Measurements from ENCODE around the gene GALNT9.
"Not testable (repeated sequence)": the region's sequence is repeated elsewhere in the genome, so short reads cannot be mapped to it uniquely, and the experiment has no call there.

GALNT9 gene

DNA sequence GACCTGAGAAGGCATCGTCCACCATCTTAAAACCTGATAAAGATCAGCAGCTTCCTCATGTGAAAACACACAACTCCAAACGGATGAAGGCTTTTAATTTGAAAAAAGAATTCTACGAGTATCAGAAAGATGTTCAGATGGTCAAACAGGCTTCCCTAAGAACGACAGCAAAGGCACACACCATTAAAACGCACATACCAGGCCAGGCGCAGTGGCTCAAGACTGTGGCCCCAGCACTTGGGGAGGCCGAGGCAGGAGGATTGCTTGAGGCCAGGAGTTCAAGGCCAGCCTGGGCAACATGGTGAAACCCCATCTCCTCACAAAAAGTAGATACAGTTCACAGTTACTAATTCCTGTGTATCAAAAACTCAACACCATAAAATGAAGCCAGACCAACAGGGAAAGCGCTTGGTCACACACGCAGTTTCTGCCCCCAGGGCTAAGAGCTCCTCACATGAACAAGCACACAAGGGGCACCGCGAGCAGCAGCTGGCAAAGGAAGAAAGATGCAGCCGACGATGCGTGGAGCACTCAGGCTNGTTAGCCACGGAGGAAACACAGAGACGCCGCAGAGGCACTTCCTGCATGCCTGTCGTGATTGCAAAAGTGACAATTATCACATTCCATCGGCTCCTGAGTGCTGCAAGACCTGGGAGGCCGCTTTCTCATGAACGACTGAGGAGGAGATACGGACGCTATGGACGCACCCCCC is 107.1 kb downstream of the GALNT9 start:
- Histone ChIP-seq H3K4me1 (ENCODE audit: insufficient read depth, low read length) (no peaks in the 10 kb centered on the region), H2AFZ (ENCODE audit: low read depth, low read length) (no peak overlapping the region), H3K27me3 (ENCODE audit: insufficient read depth, low read length) (no peaks in the 10 kb centered on the region), H3K4me3 (ENCODE audit: low read length) (no peak overlapping the region), H3K36me3 (ENCODE audit: insufficient read depth, low read length) (no peaks in the 10 kb centered on the region), H3K9me3 (ENCODE audit: low read length) (no peaks in the 10 kb centered on the region)

DNA sequence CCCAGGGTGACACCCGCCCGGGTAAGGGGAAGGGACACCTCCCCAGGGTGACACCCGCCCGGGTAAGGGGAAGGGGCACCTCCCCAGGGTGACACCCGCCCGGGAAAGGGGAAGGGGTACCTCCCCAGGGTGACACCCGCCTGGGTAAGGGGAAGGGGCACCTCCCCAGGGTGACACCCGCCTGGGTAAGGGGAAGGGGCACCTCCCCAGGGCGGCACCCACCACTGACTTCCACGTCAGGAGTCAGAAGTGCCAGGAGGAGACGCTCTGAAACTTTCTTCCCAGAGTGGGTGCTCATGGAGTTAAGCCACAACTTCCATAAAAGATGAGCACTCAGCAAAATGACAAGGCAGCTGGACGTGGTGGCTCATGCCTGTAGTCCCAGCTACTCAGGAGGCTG is 109.6 kb downstream of the GALNT9 start:
- not testable (repeated sequence) for H2AFZ ChIP-seq (ENCODE audit: low read depth, low read length); H3K9me3 ChIP-seq (ENCODE audit: low read length); H3K4me3 ChIP-seq (ENCODE audit: low read length); H3K27me3 ChIP-seq (ENCODE audit: insufficient read depth, low read length); H3K4me1 ChIP-seq (ENCODE audit: insufficient read depth, low read length); H3K36me3 ChIP-seq (ENCODE audit: insufficient read depth, low read length)

DNA sequence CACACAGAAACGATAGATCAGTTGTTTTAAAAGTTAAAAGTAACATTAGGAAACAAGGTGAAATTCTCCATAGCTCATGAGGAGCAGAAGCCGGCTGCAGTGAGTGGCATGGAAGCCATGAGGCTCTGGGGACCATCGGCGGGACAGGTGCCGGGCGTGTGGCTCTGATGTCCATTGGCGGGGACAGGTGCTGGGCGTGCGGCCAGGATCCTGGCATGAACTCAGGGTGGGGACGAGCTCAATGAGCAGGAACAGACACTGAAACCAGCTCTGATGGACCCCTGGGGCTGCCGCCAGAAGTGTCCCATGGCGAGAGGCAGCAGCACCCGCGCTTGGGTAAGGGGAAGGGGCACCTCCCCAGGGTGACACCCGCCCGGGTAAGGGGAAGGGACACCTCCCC is 110.1 kb downstream of the GALNT9 start:
- Histone ChIP-seq H3K36me3 (ENCODE audit: insufficient read depth, low read length) (no peaks in the 10 kb centered on the region), H3K27me3 (ENCODE audit: insufficient read depth, low read length) (peaks cover 3% of the 10 kb centered on the region), H3K4me1 (ENCODE audit: insufficient read depth, low read length) (no peaks in the 10 kb centered on the region), H2AFZ (ENCODE audit: low read depth, low read length) (no peak overlapping the region), H3K4me3 (ENCODE audit: low read length) (no peak overlapping the region), H3K9me3 (ENCODE audit: low read length) (no peaks in the 10 kb centered on the region)

DNA sequence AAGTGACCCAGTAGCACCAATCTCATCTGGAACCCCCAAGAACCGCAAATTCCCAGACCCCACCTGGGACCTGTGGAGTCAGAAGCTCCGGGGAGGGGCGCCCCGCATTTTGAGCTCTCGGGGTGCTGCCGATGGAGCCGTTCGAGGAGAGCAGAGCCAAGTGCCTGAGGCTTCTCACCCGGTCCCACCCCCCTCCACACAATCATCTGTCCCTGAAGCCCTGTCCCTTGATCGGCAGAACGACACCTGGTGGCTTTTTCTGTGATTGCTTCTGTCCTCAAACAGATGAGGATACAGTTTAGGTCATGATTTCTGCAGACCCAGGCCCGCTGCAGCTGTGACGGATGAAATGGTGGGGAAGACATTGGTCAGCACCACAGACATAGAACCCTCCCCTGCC is 110.5 kb downstream of the GALNT9 start:
- no peak overlapping the region for H3K4me3 ChIP-seq (ENCODE audit: low read length)
- peaks cover 6% of the 10 kb centered on the region for H3K27me3 ChIP-seq (ENCODE audit: insufficient read depth, low read length)
- no peaks in the 10 kb centered on the region for H3K4me1 ChIP-seq (ENCODE audit: insufficient read depth, low read length)
- H3K36me3 ChIP-seq (ENCODE audit: insufficient read depth, low read length), result no peaks in the 10 kb centered on the region
- no peaks in the 10 kb centered on the region for H3K9me3 ChIP-seq (ENCODE audit: low read length)
- no peak overlapping the region for H2AFZ ChIP-seq (ENCODE audit: low read depth, low read length)

DNA sequence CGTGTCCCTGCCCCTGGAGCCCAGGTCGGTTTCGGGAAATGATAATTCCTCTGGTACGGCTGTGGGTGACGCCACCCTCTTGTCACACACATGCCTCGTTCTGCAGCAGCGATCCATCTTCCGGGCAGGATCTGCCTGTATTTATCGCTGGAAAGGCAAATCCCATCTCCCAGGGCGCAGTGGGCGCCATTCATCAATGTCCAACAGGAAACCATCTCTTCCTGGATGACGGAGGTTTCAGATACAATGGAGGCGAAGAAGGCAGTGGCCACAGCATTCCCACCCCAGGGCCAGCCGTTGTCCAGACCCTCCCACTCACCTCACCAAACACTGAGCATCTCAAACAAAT is 110.9 kb downstream of the GALNT9 start:
- Histone ChIP-seq H3K9me3 (ENCODE audit: low read length) (peaks cover under 1% of the 10 kb centered on the region), H3K36me3 (ENCODE audit: insufficient read depth, low read length) (no peaks in the 10 kb centered on the region), H3K27me3 (ENCODE audit: insufficient read depth, low read length) (peaks cover 6% of the 10 kb centered on the region), H3K4me3 (ENCODE audit: low read length) (no peak overlapping the region), H3K4me1 (ENCODE audit: insufficient read depth, low read length) (no peaks in the 10 kb centered on the region), H2AFZ (ENCODE audit: low read depth, low read length) (no peak overlapping the region)

DNA sequence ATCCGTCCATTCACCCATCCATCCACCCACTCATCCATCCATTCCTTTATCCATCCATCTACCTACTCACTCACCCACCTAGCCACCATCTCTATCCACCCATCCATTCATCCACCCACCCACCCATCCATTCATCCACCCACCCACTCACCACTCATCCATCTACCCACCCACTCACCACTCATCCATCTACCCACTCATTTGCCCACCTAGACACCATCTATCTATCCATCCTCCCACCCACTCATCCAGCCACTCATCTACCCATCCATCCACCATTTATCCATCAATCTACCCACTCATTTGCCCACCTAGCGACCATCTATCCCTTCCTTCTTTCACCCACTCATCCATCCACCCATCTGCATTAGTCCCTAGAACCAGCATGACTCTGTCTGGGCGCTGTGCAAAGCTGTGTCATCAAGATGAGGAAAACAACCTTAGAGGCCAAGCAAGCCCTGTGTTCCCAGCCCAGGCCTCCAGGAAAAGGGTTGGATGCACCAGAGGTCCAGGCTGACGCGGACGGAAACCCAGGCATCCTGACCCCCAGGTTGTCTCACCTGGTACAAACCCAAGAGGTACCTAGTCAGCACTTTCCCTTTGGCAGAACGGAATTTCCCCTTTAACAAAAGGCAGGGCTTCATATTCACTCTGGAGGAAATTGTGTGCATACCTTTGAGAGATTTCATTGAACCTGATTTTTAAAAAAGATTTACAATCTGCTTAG is 111.4 kb downstream of the GALNT9 start:
- H3K4me1 ChIP-seq (ENCODE audit: insufficient read depth, low read length), result no peaks in the 10 kb centered on the region
- H2AFZ ChIP-seq (ENCODE audit: low read depth, low read length), result no peak overlapping the region
- H3K36me3 ChIP-seq (ENCODE audit: insufficient read depth, low read length), result no peaks in the 10 kb centered on the region
- peaks cover 6% of the 10 kb centered on the region for H3K27me3 ChIP-seq (ENCODE audit: insufficient read depth, low read length)
- no peak overlapping the region for H3K4me3 ChIP-seq (ENCODE audit: low read length)
- H3K9me3 ChIP-seq (ENCODE audit: low read length), result peaks cover 3% of the 10 kb centered on the region

DNA sequence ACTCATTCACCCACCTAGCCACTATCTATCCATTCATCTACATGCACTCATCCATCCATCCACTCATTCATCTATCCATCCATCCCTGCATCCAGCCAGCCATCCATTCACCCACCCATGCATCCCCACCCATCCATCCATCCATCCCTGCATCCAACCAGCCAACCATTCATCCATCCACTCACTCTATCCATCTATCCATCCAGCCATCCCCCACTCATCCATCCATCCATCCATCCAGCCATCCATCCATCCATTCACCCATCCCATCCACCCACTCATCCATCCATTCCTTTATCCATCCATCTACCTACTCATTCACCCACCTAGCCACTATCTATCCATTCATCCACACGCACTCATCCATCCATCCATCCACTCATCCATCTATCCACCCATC is 112.0 kb downstream of the GALNT9 start:
- Histone ChIP-seq H3K4me1 (ENCODE audit: insufficient read depth, low read length) (no peaks in the 10 kb centered on the region), H3K27me3 (ENCODE audit: insufficient read depth, low read length) (peaks cover 6% of the 10 kb centered on the region), H3K9me3 (ENCODE audit: low read length) (peaks cover 3% of the 10 kb centered on the region), H3K4me3 (ENCODE audit: low read length) (no peak overlapping the region), H2AFZ (ENCODE audit: low read depth, low read length) (no peak overlapping the region), H3K36me3 (ENCODE audit: insufficient read depth, low read length) (no peaks in the 10 kb centered on the region)

DNA sequence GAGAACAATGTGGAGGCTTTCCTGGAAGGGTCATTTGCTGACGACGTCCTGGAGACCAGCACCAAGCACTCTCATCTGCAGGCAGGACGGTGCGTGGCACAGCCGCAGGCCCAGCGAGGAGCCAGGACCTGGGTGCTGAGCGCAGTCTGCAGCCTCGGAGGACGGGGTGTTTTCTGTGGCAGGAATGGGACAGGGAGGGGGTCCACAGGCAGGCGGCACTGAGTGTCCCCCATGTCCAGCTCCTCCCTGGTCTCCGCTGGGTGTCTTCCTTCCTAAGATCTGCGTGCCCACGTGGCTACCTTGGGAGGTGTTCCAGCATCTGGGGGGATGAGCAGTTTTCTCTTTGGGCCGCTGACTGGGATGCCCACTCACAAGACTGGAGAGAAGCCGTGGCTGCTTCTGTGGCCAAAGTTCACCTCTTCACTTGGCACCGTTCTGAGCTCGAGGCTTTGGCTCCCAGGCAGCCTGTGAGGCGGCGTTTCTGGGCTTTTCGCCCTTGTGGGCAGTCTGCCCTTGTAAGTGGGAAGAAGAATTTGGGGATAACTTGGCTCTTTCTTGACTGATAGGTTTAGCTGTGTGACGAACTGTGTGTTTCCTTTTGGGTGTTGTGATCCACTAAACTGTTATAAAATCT is 112.9 kb downstream of the GALNT9 start:
- Histone ChIP-seq H3K27me3 (ENCODE audit: insufficient read depth, low read length) (peaks cover 6% of the 10 kb centered on the region), H3K36me3 (ENCODE audit: insufficient read depth, low read length) (no peaks in the 10 kb centered on the region), H3K9me3 (ENCODE audit: low read length) (peaks cover 5% of the 10 kb centered on the region), H3K4me1 (ENCODE audit: insufficient read depth, low read length) (no peaks in the 10 kb centered on the region), H3K4me3 (ENCODE audit: low read length) (no peak overlapping the region), H2AFZ (ENCODE audit: low read depth, low read length) (no peak overlapping the region)

DNA sequence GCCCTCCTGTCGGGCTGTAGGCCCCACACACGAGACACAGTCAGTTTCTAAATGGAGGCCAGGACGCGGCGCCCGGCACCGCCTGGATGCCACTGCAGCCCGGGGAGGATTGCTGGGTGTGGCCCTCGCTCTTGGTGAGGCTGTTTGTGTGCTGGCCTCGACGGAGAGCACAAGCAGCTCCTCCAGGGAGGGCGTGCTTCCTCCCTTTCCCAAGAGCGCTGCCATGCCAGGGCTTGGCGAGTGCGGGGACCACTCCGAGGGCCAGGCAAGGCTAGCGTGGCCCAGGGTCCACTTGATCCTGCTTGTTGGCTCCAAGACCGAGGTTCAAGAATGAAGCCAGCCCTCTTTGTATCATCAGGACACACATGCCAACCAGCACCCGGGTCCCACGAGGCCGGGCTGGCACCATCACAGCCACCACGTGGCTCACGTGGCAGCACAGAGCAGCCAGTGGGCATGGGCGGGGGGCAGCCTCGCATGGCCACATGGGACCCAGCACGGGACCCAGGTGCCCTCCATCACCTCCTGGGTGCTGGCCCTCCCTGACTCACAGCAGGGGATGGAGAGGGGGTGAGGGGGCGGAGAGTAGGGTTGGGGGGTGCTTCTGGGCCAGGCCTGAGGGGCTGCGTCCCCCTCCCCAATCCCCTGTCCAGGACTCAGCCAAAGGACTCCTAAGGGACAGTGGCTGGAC is 113.9 kb downstream of the GALNT9 start:
- Histone ChIP-seq H3K27me3 (ENCODE audit: insufficient read depth, low read length) (peaks cover 6% of the 10 kb centered on the region), H3K4me3 (ENCODE audit: low read length) (no peak overlapping the region), H2AFZ (ENCODE audit: low read depth, low read length) (no peak overlapping the region), H3K36me3 (ENCODE audit: insufficient read depth, low read length) (no peaks in the 10 kb centered on the region), H3K4me1 (ENCODE audit: insufficient read depth, low read length) (no peaks in the 10 kb centered on the region), H3K9me3 (ENCODE audit: low read length) (peaks cover 6% of the 10 kb centered on the region)

DNA sequence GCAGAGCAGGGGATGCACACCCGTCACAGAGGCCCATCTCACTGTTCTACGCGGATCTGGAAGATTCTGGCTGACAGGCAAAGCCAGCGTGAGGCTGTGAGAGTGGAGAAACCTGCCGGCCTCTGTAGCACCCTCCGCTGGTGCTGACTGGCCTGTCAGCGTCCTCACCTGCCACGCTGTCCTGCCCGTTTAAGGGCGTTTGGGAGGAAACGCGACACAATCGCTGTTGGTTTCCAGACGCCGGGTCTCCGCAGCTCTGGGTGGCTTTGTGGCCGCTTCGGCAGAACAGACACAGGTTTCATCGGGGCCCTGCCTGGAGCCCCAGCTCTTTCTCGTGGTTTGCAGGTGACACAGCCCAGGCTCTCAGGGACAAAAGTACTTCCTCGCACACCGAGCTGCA is 114.5 kb downstream of the GALNT9 start:
- Histone ChIP-seq H3K4me3 (ENCODE audit: low read length) (no peak overlapping the region), H3K36me3 (ENCODE audit: insufficient read depth, low read length) (no peaks in the 10 kb centered on the region), H3K27me3 (ENCODE audit: insufficient read depth, low read length) (peaks cover 7% of the 10 kb centered on the region), H3K4me1 (ENCODE audit: insufficient read depth, low read length) (no peaks in the 10 kb centered on the region), H2AFZ (ENCODE audit: low read depth, low read length) (no peak overlapping the region), H3K9me3 (ENCODE audit: low read length) (peaks cover 6% of the 10 kb centered on the region)

DNA sequence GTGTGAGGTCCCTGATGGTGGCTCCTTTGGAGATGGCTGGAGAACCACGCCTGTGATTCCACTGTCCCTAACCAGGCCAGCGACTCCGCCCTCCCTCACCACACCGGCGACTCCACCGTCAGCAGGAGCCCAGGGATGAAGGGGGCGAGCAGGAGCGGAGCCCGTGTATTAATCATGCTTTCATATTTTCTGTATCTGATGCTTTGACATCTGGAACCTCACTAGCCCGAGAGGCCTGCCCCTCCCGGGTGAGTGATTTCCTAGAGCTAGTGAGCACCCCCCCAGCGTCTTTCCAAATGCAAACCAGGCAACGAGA is 115.3 kb downstream of the GALNT9 start:
- no peaks in the 10 kb centered on the region for H3K36me3 ChIP-seq (ENCODE audit: insufficient read depth, low read length)
- no peak overlapping the region for H3K4me3 ChIP-seq (ENCODE audit: low read length)
- H3K4me1 ChIP-seq (ENCODE audit: insufficient read depth, low read length), result no peaks in the 10 kb centered on the region
- peaks cover 8% of the 10 kb centered on the region for H3K27me3 ChIP-seq (ENCODE audit: insufficient read depth, low read length)
- no peak overlapping the region for H2AFZ ChIP-seq (ENCODE audit: low read depth, low read length)
- peaks cover 6% of the 10 kb centered on the region for H3K9me3 ChIP-seq (ENCODE audit: low read length)

DNA sequence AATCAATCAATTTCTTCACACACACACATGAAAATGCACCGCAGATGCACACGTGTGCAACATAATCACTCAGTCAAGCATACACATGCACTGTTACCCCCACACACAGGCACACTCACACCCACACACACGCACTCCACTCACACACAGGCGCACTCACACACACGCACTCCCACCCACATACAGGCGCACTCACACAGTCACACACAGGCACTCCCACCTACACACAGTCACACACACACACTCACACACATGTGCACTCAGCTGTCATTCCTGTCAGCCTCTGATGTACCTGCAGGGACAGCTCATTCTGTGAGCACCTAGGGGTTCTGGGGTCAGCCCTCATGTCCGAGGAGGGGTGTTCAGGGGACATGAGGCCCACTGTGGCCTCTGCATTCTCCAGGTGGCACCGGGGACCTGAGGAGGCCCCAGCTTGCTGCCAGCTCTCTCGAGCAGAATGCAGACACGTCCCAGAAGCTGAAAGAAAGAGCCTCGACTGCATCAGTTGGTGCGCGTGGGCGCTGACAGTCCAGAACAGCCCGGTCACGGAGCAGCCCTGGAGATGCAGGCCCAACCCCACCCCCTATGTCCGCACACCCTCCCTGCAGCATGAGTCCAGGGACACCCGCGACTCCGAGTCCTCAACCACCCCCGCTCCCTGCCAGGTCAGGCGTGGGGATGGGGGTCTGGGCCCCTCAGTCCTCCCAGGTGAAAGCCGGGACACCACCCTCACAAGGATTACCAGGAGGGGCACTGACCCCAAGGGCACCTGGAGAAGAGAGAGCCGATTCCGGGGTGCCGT is 115.8 kb downstream of the GALNT9 start:
- no peak overlapping the region for H3K4me3 ChIP-seq (ENCODE audit: low read length)
- no peak overlapping the region for H2AFZ ChIP-seq (ENCODE audit: low read depth, low read length)
- peaks cover 6% of the 10 kb centered on the region for H3K9me3 ChIP-seq (ENCODE audit: low read length)
- H3K36me3 ChIP-seq (ENCODE audit: insufficient read depth, low read length), result no peaks in the 10 kb centered on the region
- H3K4me1 ChIP-seq (ENCODE audit: insufficient read depth, low read length), result no peaks in the 10 kb centered on the region
- H3K27me3 ChIP-seq (ENCODE audit: insufficient read depth, low read length), result peaks cover 8% of the 10 kb centered on the region

DNA sequence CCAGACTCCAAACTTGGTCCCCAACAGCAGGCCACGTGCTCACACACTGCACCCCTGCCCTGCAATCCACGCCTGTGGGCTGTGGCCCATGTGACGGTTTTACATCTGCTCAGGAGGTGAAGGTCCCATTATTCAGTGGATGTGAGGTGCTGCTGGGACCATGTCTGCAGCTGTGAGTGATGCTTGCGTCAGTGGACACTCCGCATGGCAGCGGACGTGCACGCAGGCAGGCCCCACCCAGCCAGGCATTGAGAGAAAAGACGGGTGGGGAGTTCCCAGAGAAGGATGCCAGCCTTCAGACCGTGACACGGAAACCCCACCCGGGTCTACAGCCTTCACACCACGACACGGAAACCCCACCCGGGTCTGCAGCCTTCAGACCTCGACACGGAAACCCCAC is 117.6 kb downstream of the GALNT9 start:
- Histone ChIP-seq H3K9me3 (ENCODE audit: low read length) (peaks cover 6% of the 10 kb centered on the region), H3K4me1 (ENCODE audit: insufficient read depth, low read length) (no peaks in the 10 kb centered on the region), H2AFZ (ENCODE audit: low read depth, low read length) (no peak overlapping the region), H3K27me3 (ENCODE audit: insufficient read depth, low read length) (peaks cover 14% of the 10 kb centered on the region), H3K4me3 (ENCODE audit: low read length) (no peak overlapping the region), H3K36me3 (ENCODE audit: insufficient read depth, low read length) (no peaks in the 10 kb centered on the region)

Data from neuron (in vitro differentiated cells).